Osteocyte (in vitro differentiated cells): ENCODE measurements around the gene CD22. TPM values are rescaled to one million over a fixed set of nuclear protein-coding genes. Genes with fewer than 3 reads are reported as not detected.
A peak's percentile ranks its signal among the peaks of the same experiment; 100 is the strongest.

ENCODE experiments used
- DNase-seq: peaks from one replicate; pipeline ENCODE4 v3.0.0; 2021; ENCODE audit warnings: mixed read lengths; ENCODE audit not compliant: unreplicated experiment; ENCODE audit errors: extremely low spot score
- H3K27ac Mint-ChIP-seq: one replicate; pipeline ENCODE4 v1.8.0; 2021; ENCODE audit warnings: mild to moderate bottlenecking, mixed read lengths; ENCODE audit not compliant: unreplicated experiment
- H3K27me3 Mint-ChIP-seq: one replicate; pipeline ENCODE4 v1.8.0; 2021; ENCODE audit warnings: mixed read lengths; ENCODE audit not compliant: unreplicated experiment
- H3K36me3 Mint-ChIP-seq: one replicate; pipeline ENCODE4 v1.8.0; 2021; ENCODE audit warnings: mixed read lengths; ENCODE audit not compliant: unreplicated experiment
- H3K4me1 Mint-ChIP-seq: one replicate; pipeline ENCODE4 v1.8.0; 2021; ENCODE audit warnings: mixed read lengths; ENCODE audit not compliant: unreplicated experiment
- H3K4me3 Mint-ChIP-seq: one replicate; pipeline ENCODE4 v1.8.0; 2021; ENCODE audit warnings: mild to moderate bottlenecking, moderate library complexity, mixed read lengths; ENCODE audit not compliant: unreplicated experiment
- H3K9me3 Mint-ChIP-seq: one replicate; pipeline ENCODE4 v1.8.0; 2021; ENCODE audit warnings: mixed read lengths; ENCODE audit not compliant: unreplicated experiment
- CTCF ChIP-seq: fragments of 200-600 bp; sonication (generic); IDR thresholded peaks from 2 replicates; pipeline ENCODE4 v1.5.0; 2021; ENCODE audit warnings: antibody characterized with exemption, mild to moderate bottlenecking, moderate library complexity
- total RNA-seq: library from RNA; stranded (reverse); gene quantifications from 2 replicates; pipeline ENCODE4 v1.2.1, GENCODE V29; 2021

CD22 gene
- total RNA-seq, 1 donor from 2014 or later, result not detected

GRCh38 chr19:35347171-35347929 is 18.4 kb downstream of the CD22 start, which contains the start of gene FFAR1:
FFAR1 (plus strand) TSS chr19:35347902; CDS start chr19:35351552, 3,650 bp downstream.
- peak; percentile 44 for DNase-seq

GRCh38 chr19:35347930-35348298 is 18.9 kb downstream of the CD22 start:
- Mint-ChIP-seq H3K27me3 (peaks cover 8% of the 10 kb centered on the region), H3K4me3 (no peak overlapping the region), H3K27ac (no peak overlapping the region), H3K4me1 (no peaks in the 10 kb centered on the region), H3K9me3 (no peaks in the 10 kb centered on the region), H3K36me3 (no peaks in the 10 kb centered on the region)
- no peak for TF ChIP-seq CTCF
- DNase-seq, result no peak

More at GRCh38 chr19:35347171-35347929, 18.4 kb downstream of the CD22 start, which contains the start of gene FFAR1:
- no peak for TF ChIP-seq CTCF
- Mint-ChIP-seq H3K36me3 (no peaks in the 10 kb centered on the region), H3K4me3 (no peak within 1 kb of the TSS), H3K27me3 (peaks cover 10% of the 10 kb centered on the region), H3K27ac (no peak within 1 kb of the TSS), H3K4me1 (no peaks in the 10 kb centered on the region), H3K9me3 (no peaks in the 10 kb centered on the region)

GRCh38 chr19:35348911-35349611 is 20.1 kb downstream of the CD22 start:
- H3K36me3 Mint-ChIP-seq, result no peaks in the 10 kb centered on the region
- H3K27me3 Mint-ChIP-seq, result peaks cover 11% of the 10 kb centered on the region
- TF ChIP-seq CTCF, result no peak
- H3K27ac Mint-ChIP-seq, result no peak overlapping the region
- H3K4me3 Mint-ChIP-seq, result no peak overlapping the region
- DNase-seq, result peak; percentile 68
- H3K9me3 Mint-ChIP-seq, result no peaks in the 10 kb centered on the region
- no peaks in the 10 kb centered on the region for H3K4me1 Mint-ChIP-seq

- no peak for TF ChIP-seq CTCF
- peak; percentile 85 for DNase-seq
- Mint-ChIP-seq H3K4me1 (no peaks in the 10 kb centered on the region), H3K36me3 (no peaks in the 10 kb centered on the region), H3K4me3 (no peak overlapping the region), H3K27ac (no peak overlapping the region), H3K27me3 (peaks cover 11% of the 10 kb centered on the region), H3K9me3 (no peaks in the 10 kb centered on the region)
Measured at GRCh38 chr19:35349614-35350521, 20.9 kb downstream of the CD22 start.
